ENCODE measurements around the gene KPNA3.

Gene KPNA3

GRCh38 chr13:49679246-49679645 is 113.2 kb downstream of the KPNA3 start:
- no peak for DNase-seq (ENCODE audit: low read depth, low spot score)

GRCh38 chr13:49678191-49678914 is 114.1 kb downstream of the KPNA3 start:
- no peak for DNase-seq (ENCODE audit: low read depth, low spot score)

GRCh38 chr13:49676581-49677298 is 115.7 kb downstream of the KPNA3 start:
- no peak for DNase-seq (ENCODE audit: low read depth, low spot score)

- no peak for DNase-seq (ENCODE audit: low read depth, low spot score)
Measured at GRCh38 chr13:49670828-49671227, 121.7 kb downstream of the KPNA3 start.

- DNase-seq (ENCODE audit: low read depth, low spot score), result no peak
Measured at GRCh38 chr13:49669735-49670309, 122.7 kb downstream of the KPNA3 start.

- no peak for DNase-seq (ENCODE audit: low read depth, low spot score)
Measured at GRCh38 chr13:49667773-49668172, 124.7 kb downstream of the KPNA3 start.

- DNase-seq (ENCODE audit: low read depth, low spot score), result no peak
Measured at GRCh38 chr13:49664606-49665005, 127.9 kb downstream of the KPNA3 start.

GRCh38 chr13:49657241-49657641 is 135.2 kb downstream of the KPNA3 start:
- DNase-seq (ENCODE audit: low read depth, low spot score), result no peak

- DNase-seq (ENCODE audit: low read depth, low spot score), result no peak
Measured at GRCh38 chr13:49655906-49656305, 136.6 kb downstream of the KPNA3 start.

- no peak for DNase-seq (ENCODE audit: low read depth, low spot score)
Measured at GRCh38 chr13:49654011-49654410, 138.5 kb downstream of the KPNA3 start.

GRCh38 chr13:49653478-49653877 is 139.0 kb downstream of the KPNA3 start:
- DNase-seq (ENCODE audit: low read depth, low spot score), result no peak

- DNase-seq (ENCODE audit: low read depth, low spot score), result no peak
Measured at GRCh38 chr13:49652355-49653305, 139.9 kb downstream of the KPNA3 start.

- no peak for DNase-seq (ENCODE audit: low read depth, low spot score)
Measured at GRCh38 chr13:49651570-49652354, 140.7 kb downstream of the KPNA3 start.

GRCh38 chr13:49649963-49650312 is 142.5 kb downstream of the KPNA3 start:
- no peak for DNase-seq (ENCODE audit: low read depth, low spot score)
